ENCODE measurements around the gene MYO10.

MYO10 gene

GRCh38 chr5:16791904-16792597 lies 144.0 kb downstream of the MYO10 start:
- CTCF ChIA-PET = interaction anchor here (0.6 to 4.6 kb wide), 23 partner anchors 9 to 411 kb away, joined by 3 to 94 read pairs (median 5); no protein-coding TSS in a partner anchor
- H3K4me3 ChIP-seq (ENCODE audit: low read depth, low read length) = no peak overlapping the region
- no peaks in the 10 kb centered on the region; a peak in 1 of 3 replicates for H3K36me3 ChIP-seq (ENCODE audit: control insufficient read depth in 2 of 2, insufficient read depth in 1 of 2, low read length in 2 of 2)
- H3K9me3 ChIP-seq (ENCODE audit: control insufficient read depth, insufficient read depth, low read depth, low read length) = no peaks in the 10 kb centered on the region
- H3K4me1 ChIP-seq (ENCODE audit: control insufficient read depth, insufficient read depth, low read length) = peaks cover 8% of the 10 kb centered on the region; the same call in 1 of the 2 replicates
- POLR2A ChIA-PET = interaction anchor here (1.1 kb wide), 1 partner anchor 144 kb away, joined by 5 read pairs; the partner anchor contains the start of gene MYO10
- no peak overlapping the region for H3K27ac ChIP-seq (ENCODE audit: extremely low read depth, low read depth, low read length)
- no peak for TF ChIP-seq ZNF184 (tag by site-specific recombination; IDR thresholded peaks at IDR 0.05)
- no peak for TF ChIP-seq ZNF16 (tag by site-specific recombination; IDR thresholded peaks at IDR 0.05; ENCODE audit: low read depth)
- TF ChIP-seq, protein P1, sequence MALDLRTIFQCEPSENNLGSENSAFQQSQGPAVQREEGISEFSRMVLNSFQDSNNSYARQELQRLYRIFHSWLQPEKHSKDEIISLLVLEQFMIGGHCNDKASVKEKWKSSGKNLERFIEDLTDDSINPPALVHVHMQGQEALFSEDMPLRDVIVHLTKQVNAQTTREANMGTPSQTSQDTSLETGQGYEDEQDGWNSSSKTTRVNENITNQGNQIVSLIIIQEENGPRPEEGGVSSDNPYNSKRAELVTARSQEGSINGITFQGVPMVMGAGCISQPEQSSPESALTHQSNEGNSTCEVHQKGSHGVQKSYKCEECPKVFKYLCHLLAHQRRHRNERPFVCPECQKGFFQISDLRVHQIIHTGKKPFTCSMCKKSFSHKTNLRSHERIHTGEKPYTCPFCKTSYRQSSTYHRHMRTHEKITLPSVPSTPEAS (tag by site-specific recombination; IDR thresholded peaks at IDR 0.05) = peak; percentile 89

GRCh38 chr5:16791036-16791705 lies 144.9 kb downstream of the MYO10 start:
- H3K27ac ChIP-seq (ENCODE audit: extremely low read depth, low read depth, low read length) = no peak overlapping the region
- ChIA-PET POLR2A (interaction anchor here (1.1 kb wide), 1 partner anchor 145 kb away, joined by 5 read pairs; the partner anchor contains the start of gene MYO10), CTCF (interaction anchor here (0.6 to 4.6 kb wide), 24 partner anchors 9 to 412 kb away, joined by 3 to 94 read pairs (median 4); no protein-coding TSS in a partner anchor)
- H3K9me3 ChIP-seq (ENCODE audit: control insufficient read depth, insufficient read depth, low read depth, low read length) = no peaks in the 10 kb centered on the region
- no peak overlapping the region for H3K4me3 ChIP-seq (ENCODE audit: low read depth, low read length)
- H3K36me3 ChIP-seq (ENCODE audit: control insufficient read depth in 2 of 2, insufficient read depth in 1 of 2, low read length in 2 of 2) = no peaks in the 10 kb centered on the region; a peak in 1 of 3 replicates
- peaks cover 8% of the 10 kb centered on the region; the same call in 1 of the 2 replicates for H3K4me1 ChIP-seq (ENCODE audit: control insufficient read depth, insufficient read depth, low read length)
- TF ChIP-seq ZSCAN30 (tag by site-specific recombination; IDR thresholded peaks at IDR 0.05) (0 out of 2 replicates have a peak, but pooled peaks have one; percentile 15), BCL6B (tag by site-specific recombination; IDR thresholded peaks at IDR 0.05) (no peak), ZNF747 (tag by site-specific recombination; IDR thresholded peaks at IDR 0.05) (no peak), TSHZ1 (tag by site-specific recombination; IDR thresholded peaks at IDR 0.05; ENCODE audit: borderline replicate concordance) (no peak), ZNF501 (tag by site-specific recombination; IDR thresholded peaks at IDR 0.05) (no peak), PRDM1 (tag by site-specific recombination; IDR thresholded peaks at IDR 0.05) (0 out of 2 replicates have a peak, but pooled peaks have one; percentile 21), ZNF132 (tag by site-specific recombination; IDR thresholded peaks at IDR 0.05; ENCODE audit: borderline replicate concordance) (no peak), ZNF654 (tag by site-specific recombination; IDR thresholded peaks at IDR 0.05; ENCODE audit: low read depth) (peak; percentile 88), ZNF449 (tag by site-specific recombination; IDR thresholded peaks at IDR 0.05) (no peak), ZNF148 (tag by site-specific recombination; IDR thresholded peaks at IDR 0.05; ENCODE audit: borderline replicate concordance) (no peak), ZNF394 (tag by site-specific recombination; IDR thresholded peaks at IDR 0.05; ENCODE audit: borderline replicate concordance) (no peak), ZNF221 (tag by site-specific recombination; IDR thresholded peaks at IDR 0.05; ENCODE audit: borderline replicate concordance) (no peak), ZNF548 (tag by site-specific recombination; IDR thresholded peaks at IDR 0.05) (no peak)
- TF ChIP-seq, protein P2, sequence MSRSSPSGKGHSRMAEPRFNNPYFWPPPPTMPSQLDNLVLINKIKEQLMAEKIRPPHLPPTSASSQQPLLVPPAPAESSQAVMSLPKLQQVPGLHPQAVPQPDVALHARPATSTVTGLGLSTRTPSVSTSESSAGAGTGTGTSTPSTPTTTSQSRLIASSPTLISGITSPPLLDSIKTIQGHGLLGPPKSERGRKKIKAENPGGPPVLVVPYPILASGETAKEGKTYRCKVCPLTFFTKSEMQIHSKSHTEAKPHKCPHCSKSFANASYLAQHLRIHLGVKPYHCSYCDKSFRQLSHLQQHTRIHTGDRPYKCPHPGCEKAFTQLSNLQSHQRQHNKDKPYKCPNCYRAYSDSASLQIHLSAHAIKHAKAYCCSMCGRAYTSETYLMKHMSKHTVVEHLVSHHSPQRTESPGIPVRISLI (tag by site-specific recombination; IDR thresholded peaks at IDR 0.05) = no peak
- TF ChIP-seq, protein P3, sequence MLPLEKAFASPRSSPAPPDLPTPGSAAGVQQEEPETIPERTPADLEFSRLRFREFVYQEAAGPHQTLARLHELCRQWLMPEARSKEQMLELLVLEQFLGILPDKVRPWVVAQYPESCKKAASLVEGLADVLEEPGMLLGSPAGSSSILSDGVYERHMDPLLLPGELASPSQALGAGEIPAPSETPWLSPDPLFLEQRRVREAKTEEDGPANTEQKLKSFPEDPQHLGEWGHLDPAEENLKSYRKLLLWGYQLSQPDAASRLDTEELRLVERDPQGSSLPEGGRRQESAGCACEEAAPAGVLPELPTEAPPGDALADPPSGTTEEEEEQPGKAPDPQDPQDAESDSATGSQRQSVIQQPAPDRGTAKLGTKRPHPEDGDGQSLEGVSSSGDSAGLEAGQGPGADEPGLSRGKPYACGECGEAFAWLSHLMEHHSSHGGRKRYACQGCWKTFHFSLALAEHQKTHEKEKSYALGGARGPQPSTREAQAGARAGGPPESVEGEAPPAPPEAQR (tag by site-specific recombination; IDR thresholded peaks at IDR 0.05) = no peak
